DMS79 (cell line): ENCODE measurements around the gene GNAI3.
A peak's percentile ranks its signal among the peaks of the same experiment; 100 is the strongest.

Source experiments
- DNase-seq: peaks from one replicate; lab custom pipeline; 2025; lab: John Stamatoyannopoulos, UW

Gene GNAI3

GRCh38 chr1:109527098-109527811 is 21.2 kb upstream of the GNAI3 start:
- no peak for DNase-seq

DNA sequence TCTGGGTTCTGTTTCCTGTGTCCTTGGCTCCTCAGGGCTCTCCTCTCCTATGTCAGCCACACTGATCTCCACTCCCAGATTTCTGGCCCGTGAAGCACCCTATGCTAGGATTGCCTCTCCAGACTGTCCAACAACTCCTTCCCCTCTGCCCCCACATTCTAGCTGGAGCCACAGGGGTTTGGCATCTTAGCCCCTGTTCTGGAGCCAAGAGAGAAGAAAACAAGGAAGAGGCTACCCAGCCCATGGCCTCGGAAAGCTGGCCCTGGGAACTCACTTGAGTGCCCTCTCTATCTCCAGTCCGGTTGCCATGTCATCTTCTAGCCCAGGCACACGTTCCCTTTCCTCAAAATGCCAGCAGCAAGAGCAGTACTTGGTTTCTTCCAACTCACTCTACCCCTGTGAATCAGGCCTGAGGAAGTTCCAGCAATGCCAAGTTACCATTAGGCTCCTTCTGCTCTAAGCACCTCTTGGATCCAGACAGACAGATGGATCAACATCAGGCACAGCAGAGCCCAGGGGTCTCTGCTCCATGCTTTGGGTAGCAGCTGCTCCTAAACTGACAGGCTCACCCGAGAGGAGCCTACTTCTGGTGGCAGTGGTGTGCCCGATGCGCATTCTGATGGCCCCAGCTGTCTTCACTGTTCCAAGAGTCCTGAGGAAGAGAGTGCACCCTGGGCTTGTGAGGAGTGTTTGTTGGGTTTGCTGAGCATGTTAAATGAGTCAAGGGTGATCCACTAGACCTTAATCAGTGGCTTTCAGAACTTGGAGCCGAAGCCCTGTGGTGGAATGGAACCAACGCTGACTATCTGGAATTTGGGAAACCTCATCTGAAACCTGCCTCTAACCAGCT is 20.3 kb upstream of the GNAI3 start:
- no peak for DNase-seq

DNA sequence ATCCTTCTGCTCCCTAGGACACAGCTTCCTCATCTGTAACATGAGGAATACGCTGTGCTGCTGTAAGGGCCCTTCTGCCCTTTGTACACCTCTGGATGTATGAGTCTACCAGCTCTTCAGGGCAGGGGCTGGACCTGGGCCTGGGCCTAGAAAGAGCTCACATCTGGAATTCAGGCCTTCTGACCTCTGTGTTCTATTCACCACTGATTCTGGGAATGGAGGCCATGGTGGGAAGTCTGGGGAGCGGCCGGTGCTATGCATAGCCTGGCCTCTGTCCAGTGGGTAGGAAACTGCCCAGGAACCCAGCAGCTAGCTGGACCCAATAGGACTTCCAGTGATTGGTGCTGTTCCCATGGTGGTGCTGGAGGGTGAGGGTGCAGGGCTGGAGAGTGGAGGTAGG is 19.7 kb upstream of the GNAI3 start:
- DNase-seq = no peak

- peak; percentile 83 for DNase-seq
Measured at GRCh38 chr1:109529881-109530456, 18.4 kb upstream of the GNAI3 start.

- peak; percentile 94 for DNase-seq
Measured at GRCh38 chr1:109530457-109531087, 17.8 kb upstream of the GNAI3 start.

GRCh38 chr1:109531380-109531779 is 17.0 kb upstream of the GNAI3 start:
- no peak for DNase-seq

- DNase-seq = peak; percentile 12
Measured at GRCh38 chr1:109531826-109532364, 16.5 kb upstream of the GNAI3 start.

DNA sequence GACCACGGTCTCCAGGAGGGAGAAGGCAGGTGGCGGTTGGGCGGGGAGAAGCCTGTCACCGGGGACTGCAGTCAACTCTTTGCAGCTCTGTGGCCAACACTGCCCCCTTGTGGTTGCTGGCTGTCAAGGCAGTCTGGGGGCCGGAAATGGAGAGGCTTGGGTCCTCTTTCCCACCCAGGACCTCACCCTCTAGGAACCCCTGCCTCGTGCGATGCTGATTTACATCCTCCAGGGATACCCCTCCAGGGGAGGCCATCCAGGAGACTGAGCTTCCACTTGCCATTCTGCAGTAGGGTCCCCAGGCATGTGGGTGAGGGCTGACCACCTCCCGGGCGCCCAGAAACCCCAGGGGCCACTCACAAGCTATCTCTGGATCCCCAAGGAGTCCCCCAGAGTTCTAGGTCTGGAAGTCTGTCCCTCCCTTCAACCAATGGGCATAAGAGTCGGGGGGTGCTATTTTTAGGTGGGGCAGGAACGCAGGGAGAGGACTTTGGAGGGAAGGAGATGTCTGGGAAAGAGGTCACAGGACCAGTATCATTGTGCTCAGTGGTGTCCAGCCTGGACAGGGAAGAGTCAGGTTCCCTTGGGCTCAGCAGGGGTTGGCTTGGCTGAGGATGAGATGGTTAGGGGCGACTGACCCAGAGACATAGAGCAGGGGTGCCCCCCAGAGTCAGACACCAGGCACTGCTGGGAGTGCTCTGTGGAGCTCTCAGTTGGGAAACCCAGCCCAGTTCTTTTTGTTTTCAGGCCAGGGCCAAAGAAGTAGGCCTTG is 15.9 kb upstream of the GNAI3 start:
- peak; percentile 45 for DNase-seq

DNA sequence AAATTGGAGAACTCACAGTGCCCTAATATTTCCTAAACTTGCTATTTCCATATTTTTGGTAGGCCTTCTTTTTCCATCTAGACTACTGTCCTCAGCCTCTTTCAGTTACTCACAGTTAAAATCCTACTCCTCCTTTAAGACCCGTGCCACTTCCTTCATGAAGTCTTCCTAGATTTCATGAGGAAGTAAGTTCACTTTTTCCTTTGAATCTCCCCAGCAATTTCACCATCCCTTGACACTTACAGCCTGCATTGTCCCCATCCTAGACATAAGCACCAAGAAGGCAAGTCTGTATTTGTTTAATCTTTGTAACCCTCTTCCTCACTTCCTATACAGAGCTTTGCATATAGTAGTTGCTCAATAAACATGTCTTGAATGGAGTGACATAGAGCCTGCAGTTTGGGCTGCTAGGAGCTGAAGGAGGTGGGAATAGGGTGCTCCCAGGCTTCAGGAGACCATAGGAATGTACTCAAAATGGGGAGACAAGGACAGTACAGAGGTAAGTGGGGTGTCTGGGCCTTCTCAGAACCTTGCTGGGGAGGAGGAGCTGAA is 14.0 kb upstream of the GNAI3 start:
- no peak for DNase-seq

DNA sequence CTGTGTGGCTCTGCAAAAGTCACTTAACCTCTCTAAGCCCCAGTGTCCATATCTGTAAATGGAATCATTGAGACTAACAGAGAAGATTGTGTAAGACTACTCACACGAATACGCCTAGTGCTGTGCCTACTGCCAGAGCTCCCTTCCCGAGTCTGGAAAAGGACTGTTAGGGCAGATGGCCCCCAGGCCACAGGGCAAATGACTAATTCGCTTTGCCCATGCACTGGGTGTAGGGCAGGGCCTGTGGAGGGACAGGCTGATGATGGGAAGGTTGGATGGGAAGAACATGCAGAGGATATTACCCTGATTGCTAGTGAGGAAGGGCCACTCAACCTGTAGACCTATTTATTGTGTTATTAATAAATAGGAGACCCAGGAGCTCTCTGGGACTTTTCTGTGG is 12.9 kb upstream of the GNAI3 start:
- DNase-seq = no peak

GRCh38 chr1:109535971-109536491 is 12.4 kb upstream of the GNAI3 start:
- peak; percentile 53 for DNase-seq

DNA sequence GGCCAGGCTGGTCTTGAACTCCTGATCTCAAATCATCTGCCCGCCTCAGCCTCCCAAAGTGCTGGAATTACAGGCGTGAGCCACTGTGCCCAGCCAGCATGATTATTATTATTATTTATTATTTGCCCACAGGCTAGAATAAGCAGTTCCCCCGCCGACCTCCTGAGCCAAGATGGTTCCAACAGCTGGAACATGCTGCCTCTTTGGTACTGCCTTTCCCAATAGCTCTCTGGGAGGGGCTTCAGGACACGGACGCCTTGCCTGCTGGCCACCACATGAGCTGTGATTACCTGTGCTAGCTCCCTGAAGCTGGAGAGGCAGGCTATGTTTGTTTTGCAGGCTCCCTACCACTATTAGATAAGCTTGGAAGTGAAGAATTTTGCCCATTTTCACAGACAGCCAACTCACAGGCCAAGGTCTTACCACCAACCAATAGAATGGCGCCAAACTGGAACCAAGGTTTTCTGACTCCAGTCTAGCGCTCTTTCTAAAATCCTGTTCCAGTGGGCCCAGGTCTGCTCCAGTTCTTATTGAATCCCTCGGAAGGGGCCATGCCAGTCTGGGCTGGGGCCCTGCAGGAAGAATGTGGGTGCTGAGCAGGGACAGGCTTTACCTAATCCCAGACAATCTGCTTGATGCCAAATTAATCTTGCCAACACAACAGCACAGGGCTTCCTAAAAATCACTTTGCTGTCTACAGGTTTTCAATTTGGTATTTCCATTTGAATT is 10.8 kb upstream of the GNAI3 start:
- DNase-seq = no peak

DNA sequence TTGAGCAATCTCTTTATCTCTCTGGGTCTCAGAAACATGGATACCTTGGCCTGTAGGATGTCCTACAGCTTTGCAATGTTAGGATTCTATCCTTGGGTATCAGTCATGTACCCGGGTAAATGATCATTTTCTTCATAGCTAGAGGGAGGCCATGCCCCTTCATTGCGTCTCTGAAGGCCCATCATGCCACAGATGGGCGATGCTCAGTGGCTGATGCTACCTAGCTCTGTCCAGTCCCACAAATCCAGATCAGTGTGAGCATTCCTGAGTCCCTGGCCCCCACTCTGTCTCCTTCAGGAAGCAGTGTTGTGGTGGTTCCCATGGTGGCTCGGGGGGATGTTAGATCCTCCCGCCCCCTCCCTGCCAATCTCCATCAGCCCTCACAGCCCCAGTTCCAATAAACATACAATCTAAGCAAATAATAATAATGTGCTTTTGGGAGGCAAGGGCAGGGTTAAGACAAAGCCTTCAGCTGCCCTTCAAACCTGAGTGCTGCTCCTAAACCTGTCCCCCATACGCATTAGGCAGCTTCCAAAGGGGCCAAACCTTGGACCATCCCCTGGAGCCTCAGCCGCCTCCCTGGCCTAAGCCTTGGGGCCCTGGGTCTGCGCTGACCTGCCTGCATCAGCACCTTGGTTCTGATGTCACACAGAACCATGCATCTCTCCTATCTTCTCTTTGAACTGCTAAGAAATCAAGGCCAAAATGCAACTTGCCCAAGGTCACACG is 9.4 kb upstream of the GNAI3 start:
- no peak for DNase-seq

DNA sequence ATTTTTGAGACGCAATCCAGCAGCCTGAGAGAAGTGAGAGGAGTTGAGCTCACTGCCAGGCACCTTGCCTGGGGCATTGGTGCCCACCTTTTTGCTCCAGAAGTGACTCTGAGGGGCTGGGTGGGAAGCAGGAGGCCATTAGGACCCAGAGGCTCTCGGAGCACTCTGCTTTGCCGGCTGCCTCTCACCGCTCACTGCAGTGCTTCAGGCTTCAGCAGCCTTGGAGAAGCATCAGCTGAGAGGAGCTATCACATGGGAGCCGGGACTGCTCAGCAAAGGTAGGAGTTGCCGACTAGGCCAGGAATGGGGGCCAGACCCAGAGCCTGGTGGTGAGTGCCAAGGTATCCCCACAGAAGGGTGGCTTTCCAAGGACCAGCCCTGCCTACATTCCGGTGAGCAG is 8.7 kb upstream of the GNAI3 start, which contains the start of gene GPR61:
Gene GPR61 (plus strand): TSS at position 197 of the 400 bp plus-strand sequence. CDS start 3,151 bp downstream, outside the sequence.
- peak; percentile 5 for DNase-seq

DNA sequence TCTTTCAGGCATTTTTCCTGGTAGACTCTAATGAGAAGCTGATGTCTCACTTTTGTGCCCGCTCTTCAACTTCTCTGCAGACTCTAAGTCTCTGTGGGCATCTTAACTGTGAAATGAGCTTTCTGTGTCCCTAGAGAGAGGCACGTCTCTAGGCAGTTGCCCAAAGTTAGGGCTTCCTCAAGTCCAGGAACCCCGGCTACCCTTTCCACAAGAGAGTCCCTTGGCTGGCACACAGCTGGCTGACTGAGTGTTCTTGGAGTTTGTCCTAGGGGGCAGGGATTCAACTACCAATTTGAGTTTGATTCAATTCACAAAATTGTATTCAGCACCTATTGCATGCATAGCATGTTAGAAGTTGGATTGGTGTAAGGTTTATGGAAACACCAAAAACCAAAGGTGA is 7.3 kb upstream of the GNAI3 start:
- no peak for DNase-seq

DNA sequence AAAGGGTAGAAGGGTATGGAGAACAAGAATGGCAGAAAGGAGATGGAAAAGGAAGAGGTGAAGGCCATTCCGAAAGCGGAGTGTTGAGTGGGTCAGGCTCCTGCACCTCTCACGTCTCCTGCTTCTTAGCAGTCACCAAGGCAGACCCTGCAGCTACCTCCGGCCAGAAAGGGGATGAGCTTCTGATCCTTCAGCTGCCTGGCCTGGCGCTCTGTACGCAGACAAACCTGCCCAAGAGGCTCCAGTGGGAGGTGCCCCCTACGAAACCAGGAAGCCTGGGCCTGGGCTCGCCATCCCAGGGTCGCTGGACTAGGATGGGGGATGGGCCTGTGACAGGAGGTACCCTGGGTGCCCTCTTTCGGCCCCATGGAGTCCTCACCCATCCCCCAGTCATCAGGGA is 5.8 kb upstream of the GNAI3 start:
- DNase-seq = no peak

DNA sequence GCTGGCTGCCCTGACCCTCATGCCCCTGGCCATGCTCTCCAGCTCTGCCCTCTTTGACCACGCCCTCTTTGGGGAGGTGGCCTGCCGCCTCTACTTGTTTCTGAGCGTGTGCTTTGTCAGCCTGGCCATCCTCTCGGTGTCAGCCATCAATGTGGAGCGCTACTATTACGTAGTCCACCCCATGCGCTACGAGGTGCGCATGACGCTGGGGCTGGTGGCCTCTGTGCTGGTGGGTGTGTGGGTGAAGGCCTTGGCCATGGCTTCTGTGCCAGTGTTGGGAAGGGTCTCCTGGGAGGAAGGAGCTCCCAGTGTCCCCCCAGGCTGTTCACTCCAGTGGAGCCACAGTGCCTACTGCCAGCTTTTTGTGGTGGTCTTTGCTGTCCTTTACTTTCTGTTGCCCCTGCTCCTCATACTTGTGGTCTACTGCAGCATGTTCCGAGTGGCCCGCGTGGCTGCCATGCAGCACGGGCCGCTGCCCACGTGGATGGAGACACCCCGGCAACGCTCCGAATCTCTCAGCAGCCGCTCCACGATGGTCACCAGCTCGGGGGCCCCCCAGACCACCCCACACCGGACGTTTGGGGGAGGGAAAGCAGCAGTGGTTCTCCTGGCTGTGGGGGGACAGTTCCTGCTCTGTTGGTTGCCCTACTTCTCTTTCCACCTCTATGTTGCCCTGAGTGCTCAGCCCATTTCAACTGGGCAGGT is 5.0 kb upstream of the GNAI3 start:
- DNase-seq = no peak

DNA sequence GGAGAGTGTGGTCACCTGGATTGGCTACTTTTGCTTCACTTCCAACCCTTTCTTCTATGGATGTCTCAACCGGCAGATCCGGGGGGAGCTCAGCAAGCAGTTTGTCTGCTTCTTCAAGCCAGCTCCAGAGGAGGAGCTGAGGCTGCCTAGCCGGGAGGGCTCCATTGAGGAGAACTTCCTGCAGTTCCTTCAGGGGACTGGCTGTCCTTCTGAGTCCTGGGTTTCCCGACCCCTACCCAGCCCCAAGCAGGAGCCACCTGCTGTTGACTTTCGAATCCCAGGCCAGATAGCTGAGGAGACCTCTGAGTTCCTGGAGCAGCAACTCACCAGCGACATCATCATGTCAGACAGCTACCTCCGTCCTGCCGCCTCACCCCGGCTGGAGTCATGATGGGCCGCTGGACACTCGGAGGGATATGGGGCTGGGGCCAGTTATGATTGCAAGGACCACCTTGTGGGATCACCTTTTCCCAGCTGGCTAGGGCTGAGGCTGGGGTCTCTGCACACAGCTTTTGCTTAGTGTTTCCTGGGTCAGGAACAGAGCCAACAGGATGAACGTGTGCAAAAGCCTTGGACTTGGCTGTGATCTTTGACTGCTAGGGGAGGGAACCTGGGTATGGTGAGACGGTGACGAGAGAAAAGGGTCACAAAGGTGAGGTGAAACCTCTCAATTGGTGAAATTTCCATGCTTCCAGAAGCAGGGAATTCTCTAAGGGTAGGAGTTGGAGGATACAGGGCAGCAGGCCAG is 4.3 kb upstream of the GNAI3 start:
- no peak for DNase-seq
